ENCODE results near the gene FIBIN.

GRCh38 chr11:27025312-27025955 lies 31.5 kb downstream of the FIBIN start:
- TF ChIP-seq, protein P1, sequence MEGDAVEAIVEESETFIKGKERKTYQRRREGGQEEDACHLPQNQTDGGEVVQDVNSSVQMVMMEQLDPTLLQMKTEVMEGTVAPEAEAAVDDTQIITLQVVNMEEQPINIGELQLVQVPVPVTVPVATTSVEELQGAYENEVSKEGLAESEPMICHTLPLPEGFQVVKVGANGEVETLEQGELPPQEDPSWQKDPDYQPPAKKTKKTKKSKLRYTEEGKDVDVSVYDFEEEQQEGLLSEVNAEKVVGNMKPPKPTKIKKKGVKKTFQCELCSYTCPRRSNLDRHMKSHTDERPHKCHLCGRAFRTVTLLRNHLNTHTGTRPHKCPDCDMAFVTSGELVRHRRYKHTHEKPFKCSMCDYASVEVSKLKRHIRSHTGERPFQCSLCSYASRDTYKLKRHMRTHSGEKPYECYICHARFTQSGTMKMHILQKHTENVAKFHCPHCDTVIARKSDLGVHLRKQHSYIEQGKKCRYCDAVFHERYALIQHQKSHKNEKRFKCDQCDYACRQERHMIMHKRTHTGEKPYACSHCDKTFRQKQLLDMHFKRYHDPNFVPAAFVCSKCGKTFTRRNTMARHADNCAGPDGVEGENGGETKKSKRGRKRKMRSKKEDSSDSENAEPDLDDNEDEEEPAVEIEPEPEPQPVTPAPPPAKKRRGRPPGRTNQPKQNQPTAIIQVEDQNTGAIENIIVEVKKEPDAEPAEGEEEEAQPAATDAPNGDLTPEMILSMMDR (conservative IDR thresholded peaks at IDR 0.05) = no peak
- TF ChIP-seq ZFX (IDR thresholded peaks at IDR 0.05) = no peak
